ENCODE data around the gene TMA7B.

TMA7B gene

DNA sequence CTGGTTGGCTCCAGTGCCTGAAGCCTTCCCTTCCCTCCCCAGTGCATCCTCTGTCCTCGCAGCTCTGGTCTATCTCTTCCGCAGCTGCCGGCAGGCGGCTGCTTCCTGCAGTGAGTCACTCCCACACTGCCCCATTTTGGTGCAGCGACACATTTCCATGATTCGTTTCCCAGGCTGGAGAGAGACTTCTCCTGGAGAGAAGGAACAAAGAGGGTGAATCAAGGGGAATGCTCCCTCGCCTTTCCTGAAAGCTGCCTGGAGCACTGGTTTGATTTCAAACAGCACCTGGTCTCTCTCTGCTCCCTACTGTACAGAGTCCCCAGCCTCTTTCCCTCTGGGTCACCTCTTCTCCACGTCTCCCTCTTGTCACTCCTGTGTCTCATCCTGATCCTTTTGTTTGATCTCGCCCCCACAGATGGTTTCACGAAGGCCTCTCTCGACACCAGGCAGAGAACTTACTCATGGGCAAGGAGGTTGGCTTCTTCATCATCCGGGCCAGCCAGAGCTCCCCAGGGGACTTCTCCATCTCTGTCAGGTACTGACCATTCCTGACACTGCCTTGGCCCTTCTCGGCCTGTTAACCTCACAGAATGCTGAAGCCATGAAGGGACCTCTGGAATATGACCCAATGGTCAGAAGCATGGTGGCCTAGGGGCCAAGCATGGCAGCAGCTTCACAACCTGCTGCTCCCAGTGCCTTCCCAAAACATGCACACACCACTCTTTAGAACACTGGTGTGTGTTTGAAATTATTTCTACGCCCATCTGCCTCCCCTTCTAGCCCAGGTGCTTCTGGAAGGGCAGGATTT is at the start of gene TMA7B:
Gene TMA7B, plus strand, starts transcription at position 758 of the 808 bp plus-strand sequence. CDS start 3,978 bp downstream, outside the sequence.
- Histone ChIP-seq H3K27me3 (ENCODE audit: insufficient read depth, low read length) (no peaks in the 10 kb centered on the region), H2AFZ (ENCODE audit: low read length, unreplicated experiment) (no peak within 1 kb of the TSS), H3K27ac (ENCODE audit: low read depth, low read length) (peak within 1 kb of the TSS; percentile 80), H3K79me2 (ENCODE audit: control insufficient read depth, insufficient read depth, low read length, unreplicated experiment) (no peaks in the 10 kb centered on the region), H3K36me3 (ENCODE audit: insufficient read depth, low read length) (no peaks in the 10 kb centered on the region), H3K4me1 (ENCODE audit: control insufficient read depth, insufficient read depth, low read length, unreplicated experiment) (peaks cover 14% of the 10 kb centered on the region), H3K4me3 (ENCODE audit: low read depth, low read length) (no peak within 1 kb of the TSS)

DNA sequence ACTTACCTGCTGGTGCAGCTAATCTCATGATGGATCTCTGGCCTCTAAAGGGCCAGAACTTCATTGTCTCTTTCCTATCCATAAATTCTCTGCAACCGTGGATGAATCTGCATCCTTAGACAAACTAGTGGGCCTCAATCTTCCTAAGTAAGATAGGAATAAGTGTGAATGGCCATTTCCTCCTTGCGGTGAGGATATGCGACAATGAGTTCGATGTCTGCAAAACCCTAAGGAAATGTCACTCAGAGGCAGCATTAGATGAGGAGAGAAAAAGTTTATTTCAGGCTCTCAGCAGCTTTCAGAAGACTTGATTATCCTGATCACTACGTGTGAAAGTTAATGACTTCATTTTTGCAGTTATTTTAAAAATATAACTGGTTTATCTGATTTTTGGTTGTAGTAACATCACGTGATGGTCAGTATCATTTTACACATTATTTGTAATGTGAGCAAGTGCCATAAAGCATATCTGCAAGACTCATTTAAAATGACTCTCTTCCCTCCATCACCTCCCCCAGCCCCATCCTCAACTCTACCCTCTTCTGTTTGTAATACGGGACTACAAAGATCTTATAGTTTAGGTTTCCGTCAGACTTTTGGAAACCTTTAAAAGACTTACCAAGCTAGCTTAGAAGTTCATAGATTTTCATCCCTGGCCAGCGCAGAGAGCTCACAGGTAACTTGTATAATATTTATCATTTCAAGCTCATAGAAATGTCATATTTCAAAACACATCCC is 49.2 kb upstream of the TMA7B start:
- Histone ChIP-seq H3K36me3 (ENCODE audit: insufficient read depth, low read length) (no peaks in the 10 kb centered on the region), H3K27ac (ENCODE audit: low read depth, low read length) (no peak overlapping the region), H3K27me3 (ENCODE audit: insufficient read depth, low read length) (peaks cover 47% of the 10 kb centered on the region), H3K4me1 (ENCODE audit: control insufficient read depth, insufficient read depth, low read length, unreplicated experiment) (no peaks in the 10 kb centered on the region), H3K79me2 (ENCODE audit: control insufficient read depth, insufficient read depth, low read length, unreplicated experiment) (no peaks in the 10 kb centered on the region), H2AFZ (ENCODE audit: low read length, unreplicated experiment) (no peak overlapping the region), H3K4me3 (ENCODE audit: low read depth, low read length) (no peak overlapping the region)

DNA sequence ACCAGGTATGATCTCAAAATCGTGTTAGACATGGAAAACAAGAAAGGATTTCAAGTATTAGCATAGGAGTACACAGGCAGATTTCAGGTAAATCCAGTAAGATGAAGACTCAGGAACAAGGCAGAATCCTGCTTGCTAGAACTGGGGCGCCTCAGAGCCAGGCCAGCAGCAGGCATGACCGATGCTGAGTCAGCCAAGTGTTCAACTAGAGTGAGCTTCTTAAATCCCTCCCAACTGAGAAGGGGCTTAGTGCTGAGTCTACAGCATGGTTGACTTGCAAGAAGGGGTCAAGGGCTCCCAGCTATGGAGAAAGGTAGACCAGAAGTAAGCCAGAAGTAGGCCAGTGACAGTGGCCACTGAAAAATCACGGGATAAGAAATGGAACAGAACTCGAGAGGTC is 46.9 kb upstream of the TMA7B start:
- H3K27ac ChIP-seq (ENCODE audit: low read depth, low read length), result no peak overlapping the region
- H2AFZ ChIP-seq (ENCODE audit: low read length, unreplicated experiment), result no peak overlapping the region
- no peaks in the 10 kb centered on the region for H3K36me3 ChIP-seq (ENCODE audit: insufficient read depth, low read length)
- H3K27me3 ChIP-seq (ENCODE audit: insufficient read depth, low read length), result peaks cover 50% of the 10 kb centered on the region
- H3K79me2 ChIP-seq (ENCODE audit: control insufficient read depth, insufficient read depth, low read length, unreplicated experiment), result no peaks in the 10 kb centered on the region
- no peak overlapping the region for H3K4me3 ChIP-seq (ENCODE audit: low read depth, low read length)
- H3K4me1 ChIP-seq (ENCODE audit: control insufficient read depth, insufficient read depth, low read length, unreplicated experiment), result no peaks in the 10 kb centered on the region

DNA sequence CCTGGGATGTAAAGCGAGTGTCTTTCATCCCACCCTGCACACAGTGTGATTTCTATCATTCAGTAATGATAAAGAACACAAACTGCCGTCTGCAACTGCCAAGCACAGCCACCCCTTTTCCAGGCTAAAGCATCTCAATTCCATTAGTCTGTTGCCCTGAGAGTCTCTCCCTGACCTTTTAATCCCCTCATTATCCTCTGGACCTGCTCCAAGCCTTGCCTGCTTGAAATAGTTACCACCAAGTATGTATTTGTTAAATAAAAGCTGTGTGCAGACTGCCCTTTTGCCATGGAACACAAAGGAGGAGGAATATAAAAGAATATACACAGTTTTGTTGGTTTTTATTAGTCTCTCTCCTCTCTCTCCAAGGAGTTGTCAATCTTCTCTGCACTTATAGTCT is 46.3 kb upstream of the TMA7B start:
- Histone ChIP-seq H3K27me3 (ENCODE audit: insufficient read depth, low read length) (peaks cover 51% of the 10 kb centered on the region), H3K4me1 (ENCODE audit: control insufficient read depth, insufficient read depth, low read length, unreplicated experiment) (no peaks in the 10 kb centered on the region), H3K27ac (ENCODE audit: low read depth, low read length) (no peak overlapping the region), H3K36me3 (ENCODE audit: insufficient read depth, low read length) (no peaks in the 10 kb centered on the region), H3K79me2 (ENCODE audit: control insufficient read depth, insufficient read depth, low read length, unreplicated experiment) (no peaks in the 10 kb centered on the region), H3K4me3 (ENCODE audit: low read depth, low read length) (no peak overlapping the region), H2AFZ (ENCODE audit: low read length, unreplicated experiment) (no peak overlapping the region)

DNA sequence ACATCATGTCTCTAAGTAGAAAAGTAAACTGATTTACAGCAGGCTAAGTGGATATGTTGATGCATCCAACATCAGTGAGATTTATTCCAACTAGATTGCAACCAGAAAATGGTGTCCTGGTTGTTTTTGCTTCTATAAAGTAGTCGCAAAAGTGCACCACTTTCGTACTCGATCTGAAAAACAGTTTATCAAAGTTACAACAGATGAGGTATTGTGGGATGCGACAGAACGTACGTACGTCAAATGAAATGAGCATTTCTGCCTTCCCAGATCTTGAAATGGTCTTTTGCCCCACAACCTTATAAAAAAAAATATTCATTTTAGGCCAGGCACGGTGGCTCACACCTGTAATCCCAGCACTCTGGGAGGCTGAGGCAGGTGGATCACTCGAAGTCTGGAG is 45.6 kb upstream of the TMA7B start:
- Histone ChIP-seq H3K4me3 (ENCODE audit: low read depth, low read length) (no peak overlapping the region), H3K27ac (ENCODE audit: low read depth, low read length) (no peak overlapping the region), H2AFZ (ENCODE audit: low read length, unreplicated experiment) (no peak overlapping the region), H3K27me3 (ENCODE audit: insufficient read depth, low read length) (peaks cover 57% of the 10 kb centered on the region), H3K4me1 (ENCODE audit: control insufficient read depth, insufficient read depth, low read length, unreplicated experiment) (no peaks in the 10 kb centered on the region), H3K36me3 (ENCODE audit: insufficient read depth, low read length) (no peaks in the 10 kb centered on the region), H3K79me2 (ENCODE audit: control insufficient read depth, insufficient read depth, low read length, unreplicated experiment) (no peaks in the 10 kb centered on the region)

DNA sequence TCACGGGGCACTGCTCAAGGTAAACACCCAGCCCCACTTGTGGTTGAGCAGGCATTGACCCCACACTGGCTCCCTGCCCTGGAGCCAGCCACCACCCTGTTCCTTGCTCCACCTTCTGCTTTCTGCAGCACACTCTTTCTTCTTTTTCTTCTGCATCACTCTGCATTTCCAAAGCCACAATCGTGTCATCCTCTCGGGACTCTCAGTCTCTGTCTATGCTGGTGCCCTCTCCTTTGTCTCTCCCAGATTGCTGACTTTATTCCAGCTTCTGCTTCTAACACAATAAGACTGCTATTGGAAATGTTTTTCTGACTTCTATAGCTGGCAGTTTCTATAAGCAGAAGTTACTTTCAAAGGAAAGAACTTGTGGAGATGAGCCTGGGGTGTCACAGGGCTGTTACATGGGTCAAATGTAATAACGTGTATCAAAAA is 44.9 kb upstream of the TMA7B start:
- Histone ChIP-seq H3K27ac (ENCODE audit: low read depth, low read length) (no peak overlapping the region), H3K36me3 (ENCODE audit: insufficient read depth, low read length) (no peaks in the 10 kb centered on the region), H2AFZ (ENCODE audit: low read length, unreplicated experiment) (no peak overlapping the region), H3K27me3 (ENCODE audit: insufficient read depth, low read length) (peaks cover 63% of the 10 kb centered on the region), H3K79me2 (ENCODE audit: control insufficient read depth, insufficient read depth, low read length, unreplicated experiment) (no peaks in the 10 kb centered on the region), H3K4me1 (ENCODE audit: control insufficient read depth, insufficient read depth, low read length, unreplicated experiment) (no peaks in the 10 kb centered on the region), H3K4me3 (ENCODE audit: low read depth, low read length) (no peak overlapping the region)

DNA sequence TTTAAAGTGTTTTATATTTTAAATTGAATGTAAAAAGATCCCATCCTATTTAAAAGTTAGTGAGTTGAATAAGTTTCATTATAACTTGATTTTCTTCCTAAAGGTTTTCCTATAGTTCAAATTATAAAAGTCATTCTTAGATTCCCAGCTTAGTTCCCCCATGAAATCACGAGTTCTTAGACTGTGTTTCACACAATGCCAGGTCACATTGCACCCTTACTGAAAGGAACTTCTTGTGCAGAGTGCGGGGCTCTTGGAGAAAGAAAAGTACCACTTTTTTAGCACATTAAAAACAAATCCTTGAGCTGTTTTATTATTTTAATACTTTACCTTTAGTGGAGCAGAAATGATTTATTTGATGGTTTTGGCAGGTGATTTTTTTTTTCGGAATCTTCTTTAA is 43.7 kb upstream of the TMA7B start:
- H3K4me3 ChIP-seq (ENCODE audit: low read depth, low read length), result no peak overlapping the region
- no peaks in the 10 kb centered on the region for H3K4me1 ChIP-seq (ENCODE audit: control insufficient read depth, insufficient read depth, low read length, unreplicated experiment)
- no peak overlapping the region for H2AFZ ChIP-seq (ENCODE audit: low read length, unreplicated experiment)
- H3K36me3 ChIP-seq (ENCODE audit: insufficient read depth, low read length), result no peaks in the 10 kb centered on the region
- H3K27ac ChIP-seq (ENCODE audit: low read depth, low read length), result no peak overlapping the region
- no peaks in the 10 kb centered on the region for H3K79me2 ChIP-seq (ENCODE audit: control insufficient read depth, insufficient read depth, low read length, unreplicated experiment)
- H3K27me3 ChIP-seq (ENCODE audit: insufficient read depth, low read length), result peaks cover 74% of the 10 kb centered on the region

DNA sequence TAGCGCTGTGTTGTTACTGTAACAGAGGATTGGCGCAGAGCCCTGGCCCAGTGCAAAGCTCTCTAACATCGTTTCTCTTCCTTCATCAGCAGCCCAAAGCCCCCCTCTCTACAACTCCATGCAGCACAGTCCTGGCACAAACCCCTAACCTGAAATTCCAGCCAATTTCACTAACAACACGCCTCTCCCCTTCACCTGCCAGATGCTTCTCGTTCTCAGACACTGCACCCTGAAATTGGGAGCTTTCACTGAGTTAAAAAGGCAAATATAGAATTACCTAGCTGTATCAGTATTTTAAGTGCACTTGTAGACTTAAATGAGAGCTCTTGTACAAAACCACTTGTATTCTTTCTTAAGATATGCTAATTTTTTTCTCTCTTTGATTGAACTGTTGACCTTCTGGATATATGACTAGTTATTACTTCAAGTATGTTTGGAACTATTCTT is 43.0 kb upstream of the TMA7B start:
- Histone ChIP-seq H3K4me1 (ENCODE audit: control insufficient read depth, insufficient read depth, low read length, unreplicated experiment) (no peaks in the 10 kb centered on the region), H3K27ac (ENCODE audit: low read depth, low read length) (no peak overlapping the region), H3K79me2 (ENCODE audit: control insufficient read depth, insufficient read depth, low read length, unreplicated experiment) (no peaks in the 10 kb centered on the region), H3K27me3 (ENCODE audit: insufficient read depth, low read length) (peaks cover 78% of the 10 kb centered on the region), H3K4me3 (ENCODE audit: low read depth, low read length) (no peak overlapping the region), H3K36me3 (ENCODE audit: insufficient read depth, low read length) (no peaks in the 10 kb centered on the region), H2AFZ (ENCODE audit: low read length, unreplicated experiment) (no peak overlapping the region)

DNA sequence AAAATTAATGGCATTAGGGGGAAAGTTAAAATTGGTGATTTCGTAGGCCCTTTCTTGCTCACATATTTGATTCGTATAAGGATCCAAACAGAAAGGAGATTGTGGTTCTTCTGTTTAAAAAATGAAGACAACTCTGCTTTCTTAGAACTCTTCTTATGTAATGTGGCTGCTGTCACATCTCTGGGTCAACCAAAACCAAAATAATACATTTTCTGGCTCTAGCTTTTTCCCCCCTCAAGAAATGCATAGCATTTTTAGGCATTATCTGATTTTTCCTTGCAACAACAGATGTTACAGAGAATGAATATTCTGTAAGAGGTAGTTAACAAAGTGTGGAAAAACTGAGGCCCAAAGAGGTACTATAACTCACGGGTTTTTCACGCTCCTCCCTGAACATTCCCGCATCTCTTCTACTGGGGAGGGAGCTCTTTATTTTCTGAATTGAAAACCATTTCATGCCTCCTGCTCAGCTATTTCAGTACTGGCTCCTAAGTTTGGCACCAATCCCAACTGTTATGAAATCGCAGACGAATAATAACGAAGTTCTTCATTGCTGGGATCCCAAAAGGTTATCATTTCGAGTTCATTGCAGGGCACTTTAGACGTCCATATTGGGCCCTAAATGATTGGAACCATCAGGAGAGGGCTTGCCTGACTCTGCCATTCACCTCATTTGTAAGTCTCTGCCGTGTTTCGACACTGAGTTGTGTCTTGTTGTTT is 42.3 kb upstream of the TMA7B start:
- Histone ChIP-seq H3K27me3 (ENCODE audit: insufficient read depth, low read length) (peaks cover 79% of the 10 kb centered on the region), H3K4me3 (ENCODE audit: low read depth, low read length) (no peak overlapping the region), H3K27ac (ENCODE audit: low read depth, low read length) (no peak overlapping the region), H3K79me2 (ENCODE audit: control insufficient read depth, insufficient read depth, low read length, unreplicated experiment) (no peaks in the 10 kb centered on the region), H3K4me1 (ENCODE audit: control insufficient read depth, insufficient read depth, low read length, unreplicated experiment) (no peaks in the 10 kb centered on the region), H3K36me3 (ENCODE audit: insufficient read depth, low read length) (no peaks in the 10 kb centered on the region), H2AFZ (ENCODE audit: low read length, unreplicated experiment) (no peak overlapping the region)

DNA sequence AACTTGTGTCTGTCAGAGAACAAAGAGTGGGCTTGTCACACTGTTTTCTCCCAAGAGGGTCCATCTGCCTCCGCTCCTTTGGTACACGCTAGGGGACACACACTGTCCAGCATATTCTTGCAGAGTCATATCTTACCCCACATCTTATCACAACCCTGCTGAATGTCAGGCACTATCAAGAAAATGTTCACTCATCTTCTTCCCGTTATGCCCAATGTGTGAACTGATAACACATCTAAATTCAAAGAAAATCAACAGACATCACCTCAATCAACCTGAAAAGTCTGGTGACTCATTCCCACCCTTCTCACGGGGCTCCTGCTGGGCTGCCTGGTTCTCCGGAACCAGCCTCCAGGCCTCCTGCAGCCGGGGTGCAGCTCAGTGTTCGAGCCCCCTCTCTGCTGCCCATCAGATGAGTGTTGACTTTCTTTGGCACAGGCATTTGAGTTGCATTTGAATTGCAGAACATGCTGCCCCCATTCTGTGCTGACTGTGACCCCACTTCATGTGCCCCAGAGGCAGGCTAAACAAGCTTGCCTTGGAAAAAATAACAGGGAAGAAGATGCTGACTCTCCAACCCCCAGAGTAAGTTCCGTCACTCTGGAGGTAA is 40.0 kb upstream of the TMA7B start:
- H3K36me3 ChIP-seq (ENCODE audit: insufficient read depth, low read length), result no peaks in the 10 kb centered on the region
- no peak overlapping the region for H3K27ac ChIP-seq (ENCODE audit: low read depth, low read length)
- no peak overlapping the region for H2AFZ ChIP-seq (ENCODE audit: low read length, unreplicated experiment)
- H3K79me2 ChIP-seq (ENCODE audit: control insufficient read depth, insufficient read depth, low read length, unreplicated experiment), result no peaks in the 10 kb centered on the region
- H3K4me1 ChIP-seq (ENCODE audit: control insufficient read depth, insufficient read depth, low read length, unreplicated experiment), result no peaks in the 10 kb centered on the region
- H3K27me3 ChIP-seq (ENCODE audit: insufficient read depth, low read length), result peaks cover 87% of the 10 kb centered on the region
- no peak overlapping the region for H3K4me3 ChIP-seq (ENCODE audit: low read depth, low read length)
